Measurements from ENCODE around the gene CCNQ.

Gene CCNQ

DNA sequence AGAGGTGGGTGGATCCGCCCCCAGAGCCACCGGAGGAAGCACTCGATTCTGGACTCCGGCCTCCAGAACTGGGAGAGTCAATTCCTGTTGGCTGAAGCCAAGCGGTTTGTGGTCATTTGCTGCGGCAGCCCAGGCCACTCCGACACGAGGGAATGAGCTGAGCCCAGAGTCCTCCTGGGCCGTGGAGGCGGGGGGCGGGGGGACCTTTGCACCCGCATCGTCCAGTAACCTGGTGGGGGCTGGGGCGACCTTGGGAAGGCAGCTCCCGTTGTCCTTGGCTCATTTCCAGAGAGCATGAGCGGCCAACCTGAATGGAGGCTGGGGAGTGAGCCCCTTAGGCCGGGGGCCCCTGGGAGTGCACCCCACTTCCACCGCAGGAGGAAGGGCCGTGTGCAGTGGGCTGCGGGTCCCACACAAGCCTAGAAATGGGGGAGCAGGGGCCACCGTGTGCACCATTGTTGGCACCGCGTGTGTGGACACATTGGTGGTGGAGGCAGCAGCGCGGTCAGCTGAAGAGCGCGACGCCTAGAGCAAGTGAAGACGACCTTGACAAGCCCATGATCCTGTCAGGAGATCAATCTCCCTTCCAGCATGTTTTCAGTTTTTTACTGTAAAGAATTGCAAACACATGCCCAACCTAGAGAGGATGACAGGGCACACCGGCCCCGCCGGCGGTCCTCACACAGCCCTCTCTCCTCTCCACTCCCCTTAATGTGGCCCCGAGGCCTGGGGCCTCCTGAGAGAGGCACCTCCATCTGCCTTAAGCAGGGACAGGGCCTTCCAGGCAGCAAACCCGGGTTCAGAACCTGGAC, 28.1 kb upstream of the CCNQ start:
- DNase-seq (ENCODE audit: low read depth in 1 of 2, low spot score in 1 of 2), result no peak
- no peaks in the 10 kb centered on the region for H3K27me3 ChIP-seq (ENCODE audit: insufficient read depth, poor library complexity, severe bottlenecking)
- H3K4me3 ChIP-seq (replicated peaks; ENCODE audit: insufficient read depth, low read length), result no peak overlapping the region
- no peak overlapping the region for H3K27ac ChIP-seq (replicated peaks)
- TF ChIP-seq GABPA (IDR thresholded peaks at IDR 0.05; ENCODE audit: low read depth) (no peak), SPI1 (IDR thresholded peaks at IDR 0.05; ENCODE audit: borderline replicate concordance, low read depth) (no peak), POLR2AphosphoS5 (IDR thresholded peaks at IDR 0.05; ENCODE audit: low read depth) (no peak)
- TF ChIP-seq, protein P1, sequence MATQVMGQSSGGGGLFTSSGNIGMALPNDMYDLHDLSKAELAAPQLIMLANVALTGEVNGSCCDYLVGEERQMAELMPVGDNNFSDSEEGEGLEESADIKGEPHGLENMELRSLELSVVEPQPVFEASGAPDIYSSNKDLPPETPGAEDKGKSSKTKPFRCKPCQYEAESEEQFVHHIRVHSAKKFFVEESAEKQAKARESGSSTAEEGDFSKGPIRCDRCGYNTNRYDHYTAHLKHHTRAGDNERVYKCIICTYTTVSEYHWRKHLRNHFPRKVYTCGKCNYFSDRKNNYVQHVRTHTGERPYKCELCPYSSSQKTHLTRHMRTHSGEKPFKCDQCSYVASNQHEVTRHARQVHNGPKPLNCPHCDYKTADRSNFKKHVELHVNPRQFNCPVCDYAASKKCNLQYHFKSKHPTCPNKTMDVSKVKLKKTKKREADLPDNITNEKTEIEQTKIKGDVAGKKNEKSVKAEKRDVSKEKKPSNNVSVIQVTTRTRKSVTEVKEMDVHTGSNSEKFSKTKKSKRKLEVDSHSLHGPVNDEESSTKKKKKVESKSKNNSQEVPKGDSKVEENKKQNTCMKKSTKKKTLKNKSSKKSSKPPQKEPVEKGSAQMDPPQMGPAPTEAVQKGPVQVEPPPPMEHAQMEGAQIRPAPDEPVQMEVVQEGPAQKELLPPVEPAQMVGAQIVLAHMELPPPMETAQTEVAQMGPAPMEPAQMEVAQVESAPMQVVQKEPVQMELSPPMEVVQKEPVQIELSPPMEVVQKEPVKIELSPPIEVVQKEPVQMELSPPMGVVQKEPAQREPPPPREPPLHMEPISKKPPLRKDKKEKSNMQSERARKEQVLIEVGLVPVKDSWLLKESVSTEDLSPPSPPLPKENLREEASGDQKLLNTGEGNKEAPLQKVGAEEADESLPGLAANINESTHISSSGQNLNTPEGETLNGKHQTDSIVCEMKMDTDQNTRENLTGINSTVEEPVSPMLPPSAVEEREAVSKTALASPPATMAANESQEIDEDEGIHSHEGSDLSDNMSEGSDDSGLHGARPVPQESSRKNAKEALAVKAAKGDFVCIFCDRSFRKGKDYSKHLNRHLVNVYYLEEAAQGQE (IDR thresholded peaks at IDR 0.05; ENCODE audit: insufficient replicate concordance, low read depth), result no peak
- TF ChIP-seq, protein P2, sequence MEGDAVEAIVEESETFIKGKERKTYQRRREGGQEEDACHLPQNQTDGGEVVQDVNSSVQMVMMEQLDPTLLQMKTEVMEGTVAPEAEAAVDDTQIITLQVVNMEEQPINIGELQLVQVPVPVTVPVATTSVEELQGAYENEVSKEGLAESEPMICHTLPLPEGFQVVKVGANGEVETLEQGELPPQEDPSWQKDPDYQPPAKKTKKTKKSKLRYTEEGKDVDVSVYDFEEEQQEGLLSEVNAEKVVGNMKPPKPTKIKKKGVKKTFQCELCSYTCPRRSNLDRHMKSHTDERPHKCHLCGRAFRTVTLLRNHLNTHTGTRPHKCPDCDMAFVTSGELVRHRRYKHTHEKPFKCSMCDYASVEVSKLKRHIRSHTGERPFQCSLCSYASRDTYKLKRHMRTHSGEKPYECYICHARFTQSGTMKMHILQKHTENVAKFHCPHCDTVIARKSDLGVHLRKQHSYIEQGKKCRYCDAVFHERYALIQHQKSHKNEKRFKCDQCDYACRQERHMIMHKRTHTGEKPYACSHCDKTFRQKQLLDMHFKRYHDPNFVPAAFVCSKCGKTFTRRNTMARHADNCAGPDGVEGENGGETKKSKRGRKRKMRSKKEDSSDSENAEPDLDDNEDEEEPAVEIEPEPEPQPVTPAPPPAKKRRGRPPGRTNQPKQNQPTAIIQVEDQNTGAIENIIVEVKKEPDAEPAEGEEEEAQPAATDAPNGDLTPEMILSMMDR (IDR thresholded peaks at IDR 0.05; ENCODE audit: insufficient read depth, low read length), result no peak

DNA sequence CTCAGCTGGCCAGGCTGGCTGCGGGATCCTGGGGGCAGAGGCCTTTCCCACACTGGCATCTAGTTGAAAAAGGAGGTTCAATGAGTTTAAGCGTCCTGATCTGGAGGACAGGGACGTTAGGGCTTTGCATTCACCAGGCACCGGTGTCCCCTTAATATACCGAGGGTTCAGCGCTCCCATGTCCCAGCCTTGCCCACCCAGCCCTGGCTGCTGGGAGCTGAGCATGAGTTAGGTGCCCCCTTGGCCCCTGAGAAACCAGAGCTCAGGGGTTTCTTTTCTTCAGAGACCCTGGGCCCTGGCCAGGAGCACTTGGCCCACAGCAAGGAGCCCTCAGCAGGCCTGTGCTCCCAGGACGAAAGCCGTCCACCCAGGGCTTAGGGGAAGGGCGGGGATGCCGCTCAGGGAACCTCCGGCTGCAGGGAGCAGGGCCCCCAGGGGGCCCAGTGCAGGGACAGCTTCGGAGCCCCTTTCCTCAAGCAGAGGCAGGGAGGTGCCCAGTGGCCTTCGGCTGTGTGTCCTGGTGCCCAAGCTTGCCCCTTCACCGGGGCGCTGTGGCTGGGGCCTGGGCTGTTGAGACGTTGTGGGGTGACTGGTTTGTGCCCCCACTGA, 27.2 kb upstream of the CCNQ start:
- Histone ChIP-seq H3K27me3 (ENCODE audit: insufficient read depth, poor library complexity, severe bottlenecking) (no peaks in the 10 kb centered on the region), H3K4me3 (replicated peaks; ENCODE audit: insufficient read depth, low read length) (no peak overlapping the region), H3K27ac (replicated peaks) (no peak overlapping the region)
- DNase-seq (ENCODE audit: low read depth in 1 of 2, low spot score in 1 of 2), result no peak
- TF ChIP-seq, protein P1 (IDR thresholded peaks at IDR 0.05; ENCODE audit: insufficient replicate concordance, low read depth), result no peak
- TF ChIP-seq GABPA (IDR thresholded peaks at IDR 0.05; ENCODE audit: low read depth), result no peak
- TF ChIP-seq SPI1 (IDR thresholded peaks at IDR 0.05; ENCODE audit: borderline replicate concordance, low read depth), result no peak
- TF ChIP-seq, protein P2 (IDR thresholded peaks at IDR 0.05; ENCODE audit: insufficient read depth, low read length), result no peak
- no peak for TF ChIP-seq POLR2AphosphoS5 (IDR thresholded peaks at IDR 0.05; ENCODE audit: low read depth)

DNA sequence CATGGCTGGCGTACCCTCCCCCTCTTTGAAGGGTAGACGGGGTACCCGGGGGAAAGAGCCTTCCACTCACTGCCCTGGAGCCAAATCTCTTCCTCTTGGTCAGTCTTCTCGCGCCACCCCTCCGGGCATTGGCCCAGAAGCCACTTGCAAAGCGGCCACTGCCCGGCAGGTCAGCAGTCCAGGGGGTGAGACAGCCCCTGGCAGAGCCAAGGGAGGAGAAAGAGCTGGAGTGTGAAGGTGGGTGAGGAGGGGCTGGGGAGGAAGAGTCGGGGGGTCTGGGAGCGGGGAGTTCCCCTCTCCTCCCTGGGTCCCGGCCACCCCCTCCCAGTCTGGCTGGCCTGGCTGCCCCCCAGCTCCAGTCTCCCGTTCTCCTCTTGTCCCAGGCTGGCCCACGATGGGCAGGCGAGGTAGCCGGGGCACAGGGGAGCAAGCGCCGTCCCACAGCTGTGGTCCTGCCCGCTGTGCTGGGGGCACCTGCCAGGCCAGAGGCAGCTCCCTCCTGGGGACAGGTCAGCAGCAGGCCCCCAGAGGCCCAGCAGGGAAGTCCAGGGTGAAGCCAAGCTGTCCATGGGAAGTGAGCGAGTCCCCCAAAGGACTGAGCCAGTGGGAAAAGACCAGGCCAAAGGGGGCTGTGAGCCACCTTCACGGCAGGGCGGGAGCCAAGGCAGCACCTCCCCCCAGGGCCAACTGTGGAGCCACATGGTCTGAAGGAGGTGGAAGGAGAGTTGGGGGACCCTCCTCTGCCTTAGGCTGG, 26.5 kb upstream of the CCNQ start:
- H3K27me3 ChIP-seq (ENCODE audit: insufficient read depth, poor library complexity, severe bottlenecking), result no peaks in the 10 kb centered on the region
- no peak overlapping the region for H3K27ac ChIP-seq (replicated peaks)
- DNase-seq (ENCODE audit: low read depth in 1 of 2, low spot score in 1 of 2), result no peak
- TF ChIP-seq SPI1 (IDR thresholded peaks at IDR 0.05; ENCODE audit: borderline replicate concordance, low read depth), result no peak
- TF ChIP-seq, protein P2 (IDR thresholded peaks at IDR 0.05; ENCODE audit: insufficient read depth, low read length), result no peak
- TF ChIP-seq, protein P1 (IDR thresholded peaks at IDR 0.05; ENCODE audit: insufficient replicate concordance, low read depth), result no peak
- no peak for TF ChIP-seq GABPA (IDR thresholded peaks at IDR 0.05; ENCODE audit: low read depth)
- H3K4me3 ChIP-seq (replicated peaks; ENCODE audit: insufficient read depth, low read length), result no peak overlapping the region
